Esophagus muscularis mucosa (tissue), 4 donors: Measurements from ENCODE around the gene SLC29A3. TPM values are rescaled to one million over a fixed set of nuclear protein-coding genes. Genes with fewer than 3 reads are reported as not detected.
"Not testable (repeated sequence)": the region's sequence is repeated elsewhere in the genome, so short reads cannot be mapped to it uniquely, and the experiment has no call there.

Experiments
- DNase-seq: peaks from one replicate; pipeline ENCODE4 v3.0.0-alpha.2; 2017; ENCODE audit errors: extremely low spot score
- H3K27ac ChIP-seq, 4 donors: fragments of 200-600 bp; sonication (generic); replicated peaks in 1 of 4; 1 replicate in 3 of 4; 2 replicates in 1 of 4; pipeline ENCODE4 v1.5.1; 2016 to 2019; ENCODE audit warnings: mild to moderate bottlenecking in 1 of 4
- H3K27me3 ChIP-seq, 4 donors: fragments of 200-600 bp; sonication (generic); one replicate each; pipeline versions ENCODE4 v1.5.1 to v1.6.0; 2016 to 2019
- H3K36me3 ChIP-seq, 4 donors: fragments of 200-600 bp; sonication (generic); one replicate each; pipeline ENCODE4 v1.5.1; 2016 to 2019
- H3K4me1 ChIP-seq, 4 donors: fragments of 200-600 bp; sonication (generic); one replicate each; pipeline ENCODE4 v1.5.1; 2016 to 2019
- H3K4me3 ChIP-seq, 4 donors: fragments of 200-600 bp; sonication (generic); 1 replicate in 2 of 4; 2 replicates in 2 of 4; pipeline ENCODE4 v1.5.1; 2016 to 2019; ENCODE audit warnings: mild to moderate bottlenecking in 4 of 4, moderate library complexity in 1 of 4
- H3K9me3 ChIP-seq, 4 donors: fragments of 200-600 bp; sonication (generic); 1 replicate in 3 of 4; 2 replicates in 1 of 4; pipeline ENCODE4 v1.5.1; 2016 to 2019
- CTCF ChIP-seq, 3 experiments: fragments of 200-600 bp in 2 of 3; fragments of 450-650 bp in 1 of 3; sonication (generic) in 2 of 3; IDR thresholded peaks; one replicate each; pipeline ENCODE4 v1.5.1; 2017 to 2019; ENCODE audit warnings: antibody characterized with exemption in 3 of 3, mild to moderate bottlenecking in 2 of 3, moderate library complexity in 1 of 3
- EP300 ChIP-seq: sonication (generic); formaldehyde crosslinking; IDR thresholded peaks from one replicate; pipeline ENCODE4 v1.6.1; 2017; ENCODE audit warnings: antibody characterized with exemption
- POLR2A ChIP-seq: fragments of 450-650 bp; IDR thresholded peaks from one replicate; pipeline ENCODE4 v1.6.1; 2017; ENCODE audit warnings: antibody characterized with exemption, moderate library complexity, mild to moderate bottlenecking, low read depth
- POLR2AphosphoS5 ChIP-seq, 2 donors: sonication (generic); formaldehyde crosslinking; IDR thresholded peaks; one replicate each; pipeline ENCODE4 v1.6.1; 2017; ENCODE audit warnings: antibody characterized with exemption in 2 of 2
- WGBS: methylation state at CpG from one replicate; pipeline ENCODE4 v1.1.5; 2018; 5-methylcytosine and 5-hydroxymethylcytosine counted together
- intact Hi-C: fragments of 100-400 bp; cut with DNase I; formaldehyde crosslinking; loops from one replicate; pipeline ENCODE4 v1.15.1; 2023
- total RNA-seq, 4 donors: library from RNA; depleted of rRNA; stranded (reverse); fragments of >200 nt; gene quantifications; one replicate each; pipeline versions ENCODE4 v1.1.0 to v1.2.1, GENCODE V29; 2016

Gene SLC29A3
- total RNA-seq, 4 donors from 2014 or later = 4.0 to 6.9 (median 5.0) TPM

DNA sequence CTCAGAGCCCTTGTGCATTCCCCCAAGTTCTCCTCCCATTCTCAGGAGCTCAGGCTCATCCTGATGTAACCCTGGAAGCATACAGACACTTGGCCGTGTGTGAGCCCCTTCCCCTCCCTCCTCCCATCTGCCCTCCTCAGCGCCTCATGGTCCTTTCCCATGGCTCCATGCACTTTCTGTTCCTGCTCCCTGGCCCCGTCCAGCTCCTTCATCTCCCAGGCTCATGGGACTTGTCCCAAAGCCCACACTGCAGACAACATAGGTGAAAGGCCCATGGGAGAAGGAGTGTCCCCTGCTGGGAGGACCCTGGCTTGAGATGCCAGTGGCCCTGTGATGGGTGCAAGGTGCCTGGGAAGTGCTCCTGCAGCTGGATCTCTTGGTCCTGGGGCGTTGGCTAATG is 24.2 kb upstream of the SLC29A3 start:
- whole genome bisulfite sequencing = 87% methylated on average over 3 of the region's 4 CpGs
- H3K27me3 ChIP-seq = no peaks in the 10 kb centered on the region
- no peak for TF ChIP-seq EP300
- TF ChIP-seq POLR2A = no peak
- TF ChIP-seq CTCF (IDR thresholded peaks at IDR 0.05) = no peak
- TF ChIP-seq POLR2AphosphoS5 (IDR thresholded peaks at IDR 0.05) = no peak
- no peak for DNase-seq
- H3K4me1 ChIP-seq = peaks cover 0 to 5% (median 0%) of the 10 kb centered on the region in 4 donors
- no peak overlapping the region for H3K4me3 ChIP-seq
- peaks cover 0 to 84% (median 13%) of the 10 kb centered on the region in 4 donors for H3K36me3 ChIP-seq
- no peaks in the 10 kb centered on the region for H3K9me3 ChIP-seq
- no peak overlapping the region for H3K27ac ChIP-seq
- intact Hi-C loops = no loop called here

GRCh38 chr10:71295641-71296040 is 23.4 kb upstream of the SLC29A3 start:
- TF ChIP-seq POLR2AphosphoS5 (IDR thresholded peaks at IDR 0.05) = no peak
- no peak for TF ChIP-seq EP300
- no peak for TF ChIP-seq POLR2A
- TF ChIP-seq CTCF (IDR thresholded peaks at IDR 0.05) = no peak
- no peak for DNase-seq
- intact Hi-C loops = no loop called here
- no peaks in the 10 kb centered on the region for H3K4me1 ChIP-seq
- H3K36me3 ChIP-seq = peaks cover 0 to 80% (median 13%) of the 10 kb centered on the region in 4 donors
- H3K27me3 ChIP-seq = no peaks in the 10 kb centered on the region
- H3K9me3 ChIP-seq = no peaks in the 10 kb centered on the region
- WGBS = 93% methylated on average over 8 of the region's 9 CpGs
- no peak overlapping the region for H3K4me3 ChIP-seq
- no peak overlapping the region for H3K27ac ChIP-seq

- intact Hi-C loops = no loop called here
- 72% methylated on average over 5 of the region's 5 CpGs for WGBS
- H3K36me3 ChIP-seq = peaks cover 0 to 77% (median 13%) of the 10 kb centered on the region in 4 donors
- TF ChIP-seq POLR2AphosphoS5 (IDR thresholded peaks at IDR 0.05) = no peak
- TF ChIP-seq EP300 = no peak
- TF ChIP-seq CTCF (IDR thresholded peaks at IDR 0.05) = no peak
- no peak for TF ChIP-seq POLR2A
- DNase-seq = no peak
- no peaks in the 10 kb centered on the region for H3K9me3 ChIP-seq
- H3K27me3 ChIP-seq = no peaks in the 10 kb centered on the region
- no peak overlapping the region for H3K4me3 ChIP-seq
- no peaks in the 10 kb centered on the region for H3K4me1 ChIP-seq
- no peak overlapping the region for H3K27ac ChIP-seq
These were observed 23.0 kb upstream of the SLC29A3 start for GRCh38 chr10:71296086-71296485.

GRCh38 chr10:71296811-71297210 is 22.2 kb upstream of the SLC29A3 start:
- intact Hi-C loops, H3K27me3 ChIP-seq, H3K4me1 ChIP-seq, H3K4me3 ChIP-seq, H3K27ac ChIP-seq, DNase-seq, H3K9me3 ChIP-seq: not testable (repeated sequence)
- WGBS = 92% methylated on average over 13 of the region's 13 CpGs
- H3K36me3 ChIP-seq = peaks cover 0 to 69% (median 8%) of the 10 kb centered on the region in 4 donors

DNA sequence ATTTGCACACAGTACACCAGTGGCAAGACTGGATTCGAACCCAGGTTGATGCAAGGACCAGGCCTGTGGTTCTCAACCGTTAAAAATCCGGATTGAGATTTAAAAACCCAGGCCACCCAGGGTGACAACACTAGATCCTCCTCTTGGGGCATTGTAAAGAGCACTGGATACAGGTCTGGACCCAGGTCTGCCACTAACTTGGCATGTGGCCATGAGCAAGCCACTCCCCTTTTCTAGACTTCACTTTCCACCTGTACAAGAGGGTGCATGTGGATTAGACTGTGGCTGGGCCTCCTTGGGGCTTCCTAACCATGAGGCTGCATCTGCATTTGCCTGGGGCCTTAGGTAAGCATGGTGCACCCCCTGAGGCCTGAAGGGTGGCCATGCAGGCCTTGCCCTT is 21.7 kb upstream of the SLC29A3 start:
- WGBS = 92% methylated on average over 3 of the region's 3 CpGs
- TF ChIP-seq EP300 (no peak), POLR2AphosphoS5 (IDR thresholded peaks at IDR 0.05) (no peak), CTCF (IDR thresholded peaks at IDR 0.05) (no peak), POLR2A (no peak)
- no peak for DNase-seq
- no peaks in the 10 kb centered on the region for H3K9me3 ChIP-seq
- H3K4me1 ChIP-seq = no peaks in the 10 kb centered on the region
- no peak overlapping the region for H3K27ac ChIP-seq
- no peaks in the 10 kb centered on the region for H3K27me3 ChIP-seq
- intact Hi-C loops = no loop called here
- H3K36me3 ChIP-seq = peaks cover 0 to 64% (median 7%) of the 10 kb centered on the region in 4 donors
- no peak overlapping the region for H3K4me3 ChIP-seq
